Subcutaneous abdominal adipose tissue (tissue), 5 donors: ENCODE results near the gene DMD.
A peak's percentile ranks its signal among the peaks of the same experiment; 100 is the strongest.

ENCODE experiments used
- H3K27ac ChIP-seq: one replicate; pipeline ENCODE4 v1.7.0; 2013; ENCODE audit warnings: low read depth, mild to moderate bottlenecking, inconsistent platforms, low read length, moderate library complexity
- H3K27me3 ChIP-seq, 5 donors: one replicate each; pipeline ENCODE4 v1.7.0; 2013; ENCODE audit warnings: low read length in 5 of 5, inconsistent platforms in 1 of 5; ENCODE audit not compliant: control insufficient read depth in 5 of 5, insufficient read depth in 4 of 5
- H3K36me3 ChIP-seq, 5 donors: one replicate each; pipeline ENCODE4 v1.7.0; 2013; ENCODE audit warnings: low read length in 5 of 5; ENCODE audit not compliant: control insufficient read depth in 5 of 5, insufficient read depth in 5 of 5
- H3K4me1 ChIP-seq, 5 donors: one replicate each; pipeline ENCODE4 v1.7.0; 2013; ENCODE audit warnings: low read length in 5 of 5, mild to moderate bottlenecking in 3 of 5, moderate library complexity in 1 of 5; ENCODE audit not compliant: control insufficient read depth in 5 of 5, insufficient read depth in 5 of 5
- H3K4me3 ChIP-seq, 5 donors: one replicate each; pipeline ENCODE4 v1.7.0; 2013; ENCODE audit warnings: low read length in 5 of 5, low read depth in 1 of 5
- H3K9ac ChIP-seq, 5 donors: one replicate each; pipeline ENCODE4 v1.7.0; 2013; ENCODE audit warnings: low read length in 5 of 5, mild to moderate bottlenecking in 4 of 5, moderate library complexity in 3 of 5
- H3K9me3 ChIP-seq, 5 donors: one replicate each; pipeline ENCODE4 v1.7.0; 2013; ENCODE audit warnings: low read length in 5 of 5; ENCODE audit not compliant: control insufficient read depth in 5 of 5
- donor health status: healthy.
- donor health status: healthy.
- donor health status: healthy.
- donor health status: healthy.
- donor health status: healthy.

DMD gene

DNA sequence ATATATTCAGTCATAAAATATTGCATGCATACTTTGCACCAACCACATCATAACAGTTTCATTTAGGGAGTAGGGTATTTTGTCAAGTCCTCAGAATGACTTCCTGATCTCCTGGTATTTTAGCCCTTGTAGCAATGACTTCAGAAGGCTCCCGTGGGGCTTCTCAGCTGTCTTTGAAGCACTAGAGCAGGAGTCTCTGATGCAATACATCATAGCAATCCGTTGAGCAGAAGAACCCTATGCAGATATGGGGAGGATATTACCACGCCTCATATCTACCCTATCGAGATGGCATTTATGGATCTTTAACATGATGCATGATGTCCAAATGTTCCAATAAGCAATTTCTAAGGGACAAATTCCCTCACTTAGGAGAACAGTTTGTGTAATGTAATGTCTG lies 1765.8 kb downstream of the DMD start:
- Histone ChIP-seq H3K27me3 (no peaks in the 10 kb centered on the region), H3K4me3 (no peak overlapping the region), H3K4me1 (peaks cover 0 to 3% (median 0%) of the 10 kb centered on the region in 5 donors), H3K9ac (no peak overlapping the region), H3K36me3 (no peaks in the 10 kb centered on the region), H3K27ac (no peak overlapping the region), H3K9me3 (no peaks in the 10 kb centered on the region)

DNA sequence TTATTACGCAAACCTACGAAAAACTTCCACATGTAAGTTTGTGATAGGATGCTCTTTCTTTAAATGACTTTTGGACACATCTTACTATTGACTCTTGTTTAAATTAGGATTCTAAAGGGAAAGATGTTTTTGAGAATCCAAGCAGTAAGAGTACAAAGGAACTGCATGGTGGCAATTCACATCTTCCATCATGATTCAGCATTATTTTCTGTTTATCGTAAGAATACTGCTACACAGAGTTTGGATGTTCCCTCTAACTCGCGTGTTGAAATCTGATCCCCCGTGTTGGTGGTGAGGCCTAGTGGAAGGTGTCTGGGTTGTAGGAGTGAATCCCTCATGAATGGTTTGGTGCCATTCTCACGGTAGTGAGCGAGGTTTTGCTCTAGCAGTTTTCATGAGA lies 1767.7 kb downstream of the DMD start:
- Histone ChIP-seq H3K4me3 (no peak overlapping the region), H3K27ac (no peak overlapping the region), H3K27me3 (no peaks in the 10 kb centered on the region), H3K9me3 (no peaks in the 10 kb centered on the region), H3K4me1 (peaks cover 0 to 3% (median 0%) of the 10 kb centered on the region in 5 donors), H3K9ac (no peak overlapping the region), H3K36me3 (no peaks in the 10 kb centered on the region)

- Histone ChIP-seq H3K9ac (no peak overlapping the region), H3K27me3 (no peaks in the 10 kb centered on the region), H3K27ac (no peak overlapping the region), H3K4me3 (no peak overlapping the region), H3K36me3 (no peaks in the 10 kb centered on the region), H3K4me1 (peaks cover 0 to 1% (median 0%) of the 10 kb centered on the region in 5 donors), H3K9me3 (no peaks in the 10 kb centered on the region)
Measured at GRCh38 chrX:31440546-31440945, 1770.8 kb downstream of the DMD start.

DNA sequence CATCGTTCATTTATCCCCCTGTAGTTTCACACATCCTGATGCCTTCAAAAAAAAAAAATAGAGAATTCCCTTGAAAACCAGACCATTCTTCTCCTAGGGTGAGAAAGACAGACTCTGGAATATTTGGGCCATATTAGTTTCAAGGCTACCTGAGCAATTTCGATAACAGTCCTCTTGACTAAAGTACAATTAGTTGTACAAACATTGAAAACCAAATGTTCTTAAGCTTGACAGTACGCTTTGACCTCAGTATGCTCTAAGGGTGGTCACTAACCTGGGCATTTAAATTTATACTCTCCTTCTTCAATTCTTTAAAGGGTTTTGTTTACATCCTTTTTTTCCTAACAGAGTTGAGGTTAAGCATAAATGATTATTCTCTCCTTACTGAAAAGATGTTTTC lies 1774.9 kb downstream of the DMD start:
- Histone ChIP-seq H3K27ac (no peak overlapping the region), H3K9me3 (no peaks in the 10 kb centered on the region), H3K4me1 (no peaks in the 10 kb centered on the region), H3K36me3 (no peaks in the 10 kb centered on the region), H3K4me3 (no peak overlapping the region), H3K9ac (no peak overlapping the region), H3K27me3 (no peaks in the 10 kb centered on the region)

GRCh38 chrX:31435592-31435991 lies 1775.8 kb downstream of the DMD start:
- H3K4me1 ChIP-seq: no peaks in the 10 kb centered on the region
- no peak overlapping the region for H3K4me3 ChIP-seq
- no peaks in the 10 kb centered on the region for H3K9me3 ChIP-seq
- H3K27ac ChIP-seq: no peak overlapping the region
- H3K9ac ChIP-seq: no peak overlapping the region
- no peaks in the 10 kb centered on the region for H3K27me3 ChIP-seq
- no peaks in the 10 kb centered on the region for H3K36me3 ChIP-seq

- Histone ChIP-seq H3K36me3 (no peaks in the 10 kb centered on the region), H3K9ac (no peak overlapping the region), H3K4me1 (no peaks in the 10 kb centered on the region), H3K27me3 (no peaks in the 10 kb centered on the region), H3K27ac (no peak overlapping the region), H3K9me3 (no peaks in the 10 kb centered on the region), H3K4me3 (no peak overlapping the region)
Measured at GRCh38 chrX:31433856-31434255, 1777.5 kb downstream of the DMD start.

DNA sequence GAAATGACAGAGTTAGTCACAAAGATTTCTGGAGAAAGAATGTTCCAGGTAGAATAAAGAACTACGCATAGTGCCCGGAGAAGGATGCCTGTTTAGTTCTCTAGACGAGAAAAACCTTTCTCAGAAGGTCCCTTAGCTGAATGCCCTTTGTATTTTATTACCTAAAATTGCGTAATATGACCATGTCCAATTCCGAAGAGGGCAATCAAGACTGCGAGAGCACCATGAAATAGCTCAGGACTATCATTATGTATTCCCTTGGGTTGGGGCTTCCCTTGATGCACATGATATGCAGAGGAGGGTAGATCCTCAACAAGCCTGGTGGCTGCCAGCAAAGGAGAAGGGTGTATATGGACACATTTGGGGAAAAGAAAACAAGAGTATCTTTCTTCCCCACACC lies 1781.4 kb downstream of the DMD start:
- Histone ChIP-seq H3K9ac (no peak overlapping the region), H3K27ac (no peak overlapping the region), H3K27me3 (no peaks in the 10 kb centered on the region), H3K4me1 (no peaks in the 10 kb centered on the region), H3K4me3 (no peak overlapping the region), H3K9me3 (no peaks in the 10 kb centered on the region), H3K36me3 (no peaks in the 10 kb centered on the region)

GRCh38 chrX:31423609-31424189 lies 1787.7 kb downstream of the DMD start:
- Histone ChIP-seq H3K9me3 (no peaks in the 10 kb centered on the region), H3K27me3 (no peaks in the 10 kb centered on the region), H3K36me3 (no peaks in the 10 kb centered on the region), H3K9ac (no peak overlapping the region), H3K4me1 (peaks cover 0 to 9% (median 0%) of the 10 kb centered on the region in 5 donors), H3K4me3 (peak overlapping the region in 2 of 5 donors; percentile 4 to 15), H3K27ac (no peak overlapping the region)

DNA sequence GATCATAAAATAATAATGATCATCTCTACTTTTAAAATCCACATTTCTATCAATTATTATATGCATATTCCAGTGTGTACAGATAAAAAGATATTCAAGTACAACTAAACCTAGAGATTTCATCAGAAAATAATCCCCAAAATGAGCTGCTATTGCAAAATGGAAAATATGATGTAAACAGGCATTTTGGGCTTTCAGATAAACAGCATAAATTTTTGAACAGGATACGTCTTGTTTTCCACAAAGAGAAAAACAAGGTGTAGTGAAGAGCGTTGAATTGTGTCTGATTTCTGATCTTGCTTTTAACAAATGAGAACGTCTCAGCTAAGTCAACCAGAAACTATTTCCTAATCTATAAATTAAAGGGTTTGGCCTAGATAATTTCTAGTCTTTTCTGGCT lies 1789.9 kb downstream of the DMD start:
- Histone ChIP-seq H3K4me1 (peaks cover 0 to 9% (median 0%) of the 10 kb centered on the region in 5 donors), H3K9ac (no peak overlapping the region), H3K4me3 (no peak overlapping the region), H3K27ac (no peak overlapping the region), H3K36me3 (no peaks in the 10 kb centered on the region), H3K9me3 (no peaks in the 10 kb centered on the region), H3K27me3 (no peaks in the 10 kb centered on the region)

- Histone ChIP-seq H3K27ac (no peak overlapping the region), H3K36me3 (no peaks in the 10 kb centered on the region), H3K9ac (no peak overlapping the region), H3K4me3 (no peak overlapping the region), H3K4me1 (peaks cover 0 to 9% (median 0%) of the 10 kb centered on the region in 5 donors), H3K27me3 (no peaks in the 10 kb centered on the region), H3K9me3 (no peaks in the 10 kb centered on the region)
Measured at GRCh38 chrX:31420711-31421151, 1790.6 kb downstream of the DMD start.
